Gastroesophageal sphincter (tissue), 3 donors: ENCODE data around the gene CNNM3.

Experiments used
- EP300 ChIP-seq: sonication (generic); formaldehyde crosslinking; IDR thresholded peaks from one replicate; pipeline ENCODE4 v1.6.1; 2017; ENCODE audit warnings: antibody characterized with exemption, mild to moderate bottlenecking
- POLR2A ChIP-seq, 2 donors: fragments of 450-650 bp; IDR thresholded peaks; one replicate each; pipeline ENCODE4 v1.6.1; 2017; ENCODE audit warnings: antibody characterized with exemption in 2 of 2, mild to moderate bottlenecking in 2 of 2, moderate library complexity in 1 of 2
- POLR2AphosphoS5 ChIP-seq: sonication (generic); formaldehyde crosslinking; IDR thresholded peaks from one replicate; pipeline ENCODE4 v1.6.1; 2017; ENCODE audit warnings: antibody characterized with exemption
- TF ChIP-seq, protein P1 (sequence below), 4 experiments: fragments of 200-600 bp in 2 of 4; fragments of 450-650 bp in 2 of 4; sonication (generic) in 1 of 4; IDR thresholded peaks; one replicate each; pipeline ENCODE4 v1.5.1; 2017 to 2019; ENCODE audit warnings: antibody characterized with exemption in 4 of 4, mild to moderate bottlenecking in 2 of 4, moderate library complexity in 2 of 4

DNA sequence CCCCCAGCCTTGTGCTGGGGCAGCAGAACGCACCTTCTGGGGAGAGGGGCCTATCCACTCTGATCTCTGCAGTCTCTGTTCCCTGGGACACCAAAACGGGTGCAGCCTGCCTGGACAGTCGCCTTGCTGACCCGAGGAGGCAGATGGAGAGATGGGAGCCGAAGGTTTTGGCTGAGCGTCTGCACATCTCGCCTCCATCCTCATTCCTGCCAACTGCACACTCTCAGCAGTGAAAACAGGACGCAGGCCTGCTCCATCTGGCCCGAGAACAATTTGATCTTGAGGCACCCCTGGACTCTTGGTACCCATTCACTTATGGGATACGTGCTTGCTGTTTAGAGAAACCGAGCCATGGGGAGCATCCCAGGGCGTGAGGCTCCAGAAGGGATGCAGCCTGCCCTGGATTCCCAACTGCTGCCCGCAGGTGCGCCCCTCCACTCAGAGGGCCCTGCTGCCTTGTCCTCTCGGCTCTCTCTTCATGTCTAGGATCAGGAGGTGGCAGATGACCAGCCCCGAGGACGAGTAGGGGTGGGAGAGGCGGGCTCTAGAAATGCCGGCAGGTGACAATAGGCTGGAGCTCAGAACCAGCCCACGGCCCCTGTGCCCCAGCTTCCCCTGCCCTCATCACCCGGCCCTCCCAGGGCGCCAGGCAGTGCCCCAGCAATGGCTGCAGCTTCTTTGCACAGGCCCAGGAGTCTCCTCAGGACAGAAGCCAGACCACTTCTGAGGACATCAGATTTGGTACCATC lies 62.9 kb downstream of the CNNM3 start:
- TF ChIP-seq, protein P1, sequence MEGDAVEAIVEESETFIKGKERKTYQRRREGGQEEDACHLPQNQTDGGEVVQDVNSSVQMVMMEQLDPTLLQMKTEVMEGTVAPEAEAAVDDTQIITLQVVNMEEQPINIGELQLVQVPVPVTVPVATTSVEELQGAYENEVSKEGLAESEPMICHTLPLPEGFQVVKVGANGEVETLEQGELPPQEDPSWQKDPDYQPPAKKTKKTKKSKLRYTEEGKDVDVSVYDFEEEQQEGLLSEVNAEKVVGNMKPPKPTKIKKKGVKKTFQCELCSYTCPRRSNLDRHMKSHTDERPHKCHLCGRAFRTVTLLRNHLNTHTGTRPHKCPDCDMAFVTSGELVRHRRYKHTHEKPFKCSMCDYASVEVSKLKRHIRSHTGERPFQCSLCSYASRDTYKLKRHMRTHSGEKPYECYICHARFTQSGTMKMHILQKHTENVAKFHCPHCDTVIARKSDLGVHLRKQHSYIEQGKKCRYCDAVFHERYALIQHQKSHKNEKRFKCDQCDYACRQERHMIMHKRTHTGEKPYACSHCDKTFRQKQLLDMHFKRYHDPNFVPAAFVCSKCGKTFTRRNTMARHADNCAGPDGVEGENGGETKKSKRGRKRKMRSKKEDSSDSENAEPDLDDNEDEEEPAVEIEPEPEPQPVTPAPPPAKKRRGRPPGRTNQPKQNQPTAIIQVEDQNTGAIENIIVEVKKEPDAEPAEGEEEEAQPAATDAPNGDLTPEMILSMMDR (IDR thresholded peaks at IDR 0.05) = no peak
- TF ChIP-seq EP300 (no peak), POLR2A (IDR thresholded peaks at IDR 0.05) (no peak), POLR2AphosphoS5 (no peak)
